K562 (cell line): ENCODE data around the gene CLEC17A. TPM values are rescaled to one million over a fixed set of nuclear protein-coding genes. Genes with fewer than 3 reads are reported as not detected.

ENCODE experiments used
- CBX1 ChIP-seq: sonication (generic); IDR thresholded peaks from 2 replicates; pipeline ENCODE4 v1.6.1; 2016; ENCODE audit warnings: antibody characterized with exemption, low read depth, mild to moderate bottlenecking
- CHD1 ChIP-seq: fragments of 200-600 bp; sonication (generic); IDR thresholded peaks from one replicate; pipeline ENCODE4 v1.6.1; 2012; ENCODE audit warnings: mild to moderate bottlenecking, moderate library complexity, low read length, inconsistent platforms
- CREM ChIP-seq: IDR thresholded peaks from 2 replicates; pipeline ENCODE4 v1.6.1; 2014; ENCODE audit warnings: antibody characterized with exemption, low read depth
- ETV1 ChIP-seq: fragments of 450-650 bp; conservative IDR thresholded peaks from 2 replicates; pipeline ENCODE4 v1.6.1; 2016; ENCODE audit warnings: missing genetic modification characterization, control low read depth, low read depth, missing compliant biosample characterization
- MCM2 ChIP-seq: fragments of 450-650 bp; IDR thresholded peaks from 2 replicates; pipeline ENCODE4 v1.6.1; 2017; ENCODE audit warnings: low read depth, mild to moderate bottlenecking
- NR2F6 ChIP-seq: fragments of 450-650 bp; formaldehyde crosslinking; IDR thresholded peaks from 2 replicates; pipeline ENCODE4 v1.4.0; 2020; ENCODE audit warnings: mild to moderate bottlenecking
- PHB ChIP-seq: fragments of 250-450 bp; sonication (Bioruptor Pico); IDR thresholded peaks from 2 replicates; pipeline ENCODE4 v1.5.0; 2021
- RBM15 ChIP-seq: fragments of 200-400 bp; formaldehyde crosslinking; IDR thresholded peaks from 2 replicates; pipeline ENCODE4 v1.6.1; 2018; ENCODE audit warnings: mild to moderate bottlenecking, low read length, moderate library complexity; ENCODE audit not compliant: insufficient read depth
- RNF2 ChIP-seq: sonication (generic); IDR thresholded peaks from 2 replicates; pipeline ENCODE4 v1.6.1; 2016
- SMARCA5 ChIP-seq: fragments of 450-650 bp; IDR thresholded peaks from 2 replicates; pipeline ENCODE4 v1.6.1; 2016
- SMC3 ChIP-seq: conservative IDR thresholded peaks from 2 replicates; pipeline ENCODE4 v1.6.1; 2011; ENCODE audit warnings: low read depth, low read length, improper control_type of control experiment; ENCODE audit not compliant: insufficient read depth
- ZNF133 ChIP-seq: fragments of 250-450 bp; sonication (Bioruptor Pico); IDR thresholded peaks from 2 replicates; pipeline ENCODE4 v1.4.0; 2020; ENCODE audit warnings: mild to moderate bottlenecking
- ZNF274 ChIP-seq: IDR thresholded peaks from 2 replicates; pipeline ENCODE4 v1.6.1; 2011; ENCODE audit warnings: low read depth, mild to moderate bottlenecking, low read length, moderate library complexity, borderline replicate concordance
- ZNF316 ChIP-seq: fragments of 450-650 bp; IDR thresholded peaks from 2 replicates; pipeline ENCODE4 v1.6.1; 2016
- ZSCAN29 ChIP-seq: fragments of 450-650 bp; IDR thresholded peaks from 2 replicates; pipeline ENCODE4 v1.6.1; 2017
- polyA plus RNA-seq, 8 experiments: library from polyadenylated mRNA; depleted of rRNA in 4 of 8; stranded (reverse) in 5 of 8; unstranded in 3 of 8; fragments of >200 nt; fragmentation: Nextera tagmentation in 2 of 8; fragmentation: Illumina TruSeq in 1 of 8; extraction: Ambion mirVana in 2 of 8; extraction: Trizol in 1 of 8; gene quantifications; 2 replicates each; pipeline versions ENCODE4 v1.2.1 to v1.2.3, GENCODE V29; 2011 to 2014; ENCODE audit warnings: inconsistent platforms in 1 of 8, missing spikeins in 1 of 8
- total RNA-seq, 7 experiments: library from RNA; depleted of rRNA in 6 of 7; stranded (reverse); fragments of >200 nt in 6 of 7; fragmentation: Illumina TruSeq in 2 of 7; extraction: Trizol in 2 of 7; gene quantifications; 2 replicates each; pipeline versions ENCODE4 v1.2.1 to v1.2.3, GENCODE V29; 2011 to 2021; ENCODE audit warnings: low replicate concordance in 1 of 7
- TF ChIP-seq, protein P1 (sequence below): fragments of 250-450 bp; sonication (Bioruptor Pico); IDR thresholded peaks from 2 replicates; pipeline ENCODE4 v1.5.0; 2021; ENCODE audit warnings: mild to moderate bottlenecking, borderline replicate concordance
- TF ChIP-seq, protein P2 (sequence below): sonication (generic); formaldehyde crosslinking; IDR thresholded peaks from 2 replicates; pipeline ENCODE4 v1.8.1; 2023; ENCODE audit warnings: mild to moderate bottlenecking, missing genetic modification reagents
- TF ChIP-seq, protein P3 (sequence below): sonication (generic); formaldehyde crosslinking; IDR thresholded peaks from 2 replicates; pipeline ENCODE4 v1.8.0; 2022; ENCODE audit warnings: mild to moderate bottlenecking, missing genetic modification reagents
- TF ChIP-seq, protein P4 (sequence below), 2 experiments: IDR thresholded peaks; 2 replicates each; pipeline ENCODE4 v1.6.1; 2011; ENCODE audit warnings: borderline replicate concordance in 1 of 2, control low read depth in 1 of 2, low read depth in 1 of 2, low read length in 1 of 2, mild to moderate bottlenecking in 1 of 2, mixed read lengths in 1 of 2, moderate library complexity in 1 of 2; ENCODE audit not compliant: insufficient read depth in 1 of 2, insufficient read length in 1 of 2, poor library complexity in 1 of 2, severe bottlenecking in 1 of 2; ENCODE audit errors: extremely low read depth in 1 of 2
- TF ChIP-seq, protein P5 (sequence below), 2 experiments: fragments of 450-650 bp; conservative IDR thresholded peaks; 2 replicates each; pipeline ENCODE4 v1.6.1; 2017; ENCODE audit warnings: mild to moderate bottlenecking in 2 of 2, moderate library complexity in 2 of 2

Gene CLEC17A
- total and polyA plus RNA-seq, 9 of the 15 experiments (the other 6 are each of a cell fraction or from before 2014, with no cell fraction given) = 0.03 TPM; not detected in 8

DNA sequence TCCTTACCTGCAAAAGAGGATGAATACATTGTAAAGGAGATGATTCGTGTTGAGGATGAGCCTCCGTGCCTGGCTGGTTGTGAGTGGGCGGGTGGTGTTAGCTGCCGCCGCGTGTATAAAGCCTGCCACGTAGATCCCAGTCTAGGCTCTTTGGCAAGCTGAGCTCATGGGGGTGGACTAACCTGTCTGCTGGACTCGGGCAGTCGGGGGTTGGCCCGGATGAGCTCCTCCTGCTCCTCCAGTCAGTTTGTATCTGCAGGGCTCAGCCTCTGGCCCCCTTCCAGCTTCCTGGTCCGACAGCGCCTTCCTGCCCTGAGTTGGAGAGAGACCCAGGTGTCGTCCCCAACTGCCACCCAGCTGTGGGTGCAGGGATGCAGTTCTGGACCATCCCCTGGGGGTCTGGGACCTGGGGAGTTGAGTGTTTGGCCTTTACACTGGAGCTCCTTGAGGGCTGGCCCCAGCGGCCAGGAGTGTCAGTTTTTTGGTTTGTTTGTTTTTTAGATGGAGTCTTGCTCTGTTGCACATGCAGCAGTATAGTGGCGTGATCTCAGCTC is 32.6 kb upstream of the CLEC17A start (continued):
- TF ChIP-seq, protein P1, sequence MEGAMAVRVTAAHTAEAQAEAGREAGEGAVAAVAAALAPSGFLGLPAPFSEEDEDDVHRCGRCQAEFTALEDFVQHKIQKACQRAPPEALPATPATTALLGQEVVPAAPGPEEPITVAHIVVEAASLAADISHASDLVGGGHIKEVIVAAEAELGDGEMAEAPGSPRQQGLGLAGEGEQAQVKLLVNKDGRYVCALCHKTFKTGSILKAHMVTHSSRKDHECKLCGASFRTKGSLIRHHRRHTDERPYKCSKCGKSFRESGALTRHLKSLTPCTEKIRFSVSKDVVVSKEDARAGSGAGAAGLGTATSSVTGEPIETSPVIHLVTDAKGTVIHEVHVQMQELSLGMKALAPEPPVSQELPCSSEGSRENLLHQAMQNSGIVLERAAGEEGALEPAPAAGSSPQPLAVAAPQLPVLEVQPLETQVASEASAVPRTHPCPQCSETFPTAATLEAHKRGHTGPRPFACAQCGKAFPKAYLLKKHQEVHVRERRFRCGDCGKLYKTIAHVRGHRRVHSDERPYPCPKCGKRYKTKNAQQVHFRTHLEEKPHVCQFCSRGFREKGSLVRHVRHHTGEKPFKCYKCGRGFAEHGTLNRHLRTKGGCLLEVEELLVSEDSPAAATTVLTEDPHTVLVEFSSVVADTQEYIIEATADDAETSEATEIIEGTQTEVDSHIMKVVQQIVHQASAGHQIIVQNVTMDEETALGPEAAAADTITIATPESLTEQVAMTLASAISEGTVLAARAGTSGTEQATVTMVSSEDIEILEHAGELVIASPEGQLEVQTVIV (CRISPR knock-in tag) = no peak
- TF ChIP-seq RNF2 (no peak), SMC3 (no peak), ZSCAN29 (no peak), MCM2 (no peak), PHB (CRISPR knock-in tag) (no peak), NR2F6 (CRISPR knock-in tag) (no peak), CREM (0 out of 2 replicates have a peak, but pooled peaks have one; percentile 27), CHD1 (no peak), CBX1 (no peak), ETV1 (tag) (peak; percentile 50; the same call in 1 of the 2 replicates), ZNF133 (CRISPR knock-in tag) (no peak), ZNF316 (no peak), SMARCA5 (no peak), ZNF274 (no peak), RBM15 (no peak)
- TF ChIP-seq, protein P2, sequence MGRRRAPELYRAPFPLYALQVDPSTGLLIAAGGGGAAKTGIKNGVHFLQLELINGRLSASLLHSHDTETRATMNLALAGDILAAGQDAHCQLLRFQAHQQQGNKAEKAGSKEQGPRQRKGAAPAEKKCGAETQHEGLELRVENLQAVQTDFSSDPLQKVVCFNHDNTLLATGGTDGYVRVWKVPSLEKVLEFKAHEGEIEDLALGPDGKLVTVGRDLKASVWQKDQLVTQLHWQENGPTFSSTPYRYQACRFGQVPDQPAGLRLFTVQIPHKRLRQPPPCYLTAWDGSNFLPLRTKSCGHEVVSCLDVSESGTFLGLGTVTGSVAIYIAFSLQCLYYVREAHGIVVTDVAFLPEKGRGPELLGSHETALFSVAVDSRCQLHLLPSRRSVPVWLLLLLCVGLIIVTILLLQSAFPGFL (CRISPR knock-in tag) = no peak
- TF ChIP-seq, protein P3, sequence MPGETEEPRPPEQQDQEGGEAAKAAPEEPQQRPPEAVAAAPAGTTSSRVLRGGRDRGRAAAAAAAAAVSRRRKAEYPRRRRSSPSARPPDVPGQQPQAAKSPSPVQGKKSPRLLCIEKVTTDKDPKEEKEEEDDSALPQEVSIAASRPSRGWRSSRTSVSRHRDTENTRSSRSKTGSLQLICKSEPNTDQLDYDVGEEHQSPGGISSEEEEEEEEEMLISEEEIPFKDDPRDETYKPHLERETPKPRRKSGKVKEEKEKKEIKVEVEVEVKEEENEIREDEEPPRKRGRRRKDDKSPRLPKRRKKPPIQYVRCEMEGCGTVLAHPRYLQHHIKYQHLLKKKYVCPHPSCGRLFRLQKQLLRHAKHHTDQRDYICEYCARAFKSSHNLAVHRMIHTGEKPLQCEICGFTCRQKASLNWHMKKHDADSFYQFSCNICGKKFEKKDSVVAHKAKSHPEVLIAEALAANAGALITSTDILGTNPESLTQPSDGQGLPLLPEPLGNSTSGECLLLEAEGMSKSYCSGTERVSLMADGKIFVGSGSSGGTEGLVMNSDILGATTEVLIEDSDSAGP (CRISPR knock-in tag) = no peak
- TF ChIP-seq, protein P4, sequence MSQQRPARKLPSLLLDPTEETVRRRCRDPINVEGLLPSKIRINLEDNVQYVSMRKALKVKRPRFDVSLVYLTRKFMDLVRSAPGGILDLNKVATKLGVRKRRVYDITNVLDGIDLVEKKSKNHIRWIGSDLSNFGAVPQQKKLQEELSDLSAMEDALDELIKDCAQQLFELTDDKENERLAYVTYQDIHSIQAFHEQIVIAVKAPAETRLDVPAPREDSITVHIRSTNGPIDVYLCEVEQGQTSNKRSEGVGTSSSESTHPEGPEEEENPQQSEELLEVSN (IDR thresholded peaks at IDR 0.05; ENCODE audit: borderline replicate concordance in 1 of 2, extremely low read depth in 1 of 2, insufficient read depth in 1 of 2, insufficient read length in 1 of 2, low read depth in 1 of 2, low read length in 1 of 2, poor library complexity in 1 of 2, severe bottlenecking in 1 of 2) = peak in 1 of 2 experiments; percentile 24
- TF ChIP-seq, protein P5, sequence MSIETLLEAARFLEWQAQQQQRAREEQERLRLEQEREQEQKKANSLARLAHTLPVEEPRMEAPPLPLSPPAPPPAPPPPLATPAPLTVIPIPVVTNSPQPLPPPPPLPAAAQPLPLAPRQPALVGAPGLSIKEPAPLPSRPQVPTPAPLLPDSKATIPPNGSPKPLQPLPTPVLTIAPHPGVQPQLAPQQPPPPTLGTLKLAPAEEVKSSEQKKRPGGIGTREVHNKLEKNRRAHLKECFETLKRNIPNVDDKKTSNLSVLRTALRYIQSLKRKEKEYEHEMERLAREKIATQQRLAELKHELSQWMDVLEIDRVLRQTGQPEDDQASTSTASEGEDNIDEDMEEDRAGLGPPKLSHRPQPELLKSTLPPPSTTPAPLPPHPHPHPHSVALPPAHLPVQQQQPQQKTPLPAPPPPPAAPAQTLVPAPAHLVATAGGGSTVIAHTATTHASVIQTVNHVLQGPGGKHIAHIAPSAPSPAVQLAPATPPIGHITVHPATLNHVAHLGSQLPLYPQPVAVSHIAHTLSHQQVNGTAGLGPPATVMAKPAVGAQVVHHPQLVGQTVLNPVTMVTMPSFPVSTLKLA (conservative IDR thresholded peaks at IDR 0.05) = 0 out of 4 replicates have a peak, but pooled peaks of 1 of the 2 experiments have one; percentile 39
